Measurements from ENCODE around the gene ACSL3.

The ACSL3 gene

GRCh38 chr2:222879604-222879933 lies 18.7 kb downstream of the ACSL3 start:
- DNase-seq (ENCODE audit: low read depth in 2 of 2) = no peak

GRCh38 chr2:222882484-222882928 lies 21.7 kb downstream of the ACSL3 start:
- no peak for DNase-seq (ENCODE audit: low read depth in 2 of 2)

- no peak for DNase-seq (ENCODE audit: low read depth in 2 of 2)
Measured at GRCh38 chr2:222883420-222883819, 22.6 kb downstream of the ACSL3 start.

GRCh38 chr2:222884114-222884771 lies 23.4 kb downstream of the ACSL3 start:
- DNase-seq (ENCODE audit: low read depth in 2 of 2) = no peak

GRCh38 chr2:222884805-222885424 lies 24.1 kb downstream of the ACSL3 start:
- no peak for DNase-seq (ENCODE audit: low read depth in 2 of 2)

GRCh38 chr2:222887124-222887523 lies 26.3 kb downstream of the ACSL3 start:
- no peak for DNase-seq (ENCODE audit: low read depth in 2 of 2)

GRCh38 chr2:222888716-222889115 lies 27.9 kb downstream of the ACSL3 start:
- DNase-seq (ENCODE audit: low read depth in 2 of 2) = no peak

- DNase-seq (ENCODE audit: low read depth in 2 of 2) = no peak
Measured at GRCh38 chr2:222891890-222892289, 31.1 kb downstream of the ACSL3 start.

GRCh38 chr2:222892321-222892720 lies 31.5 kb downstream of the ACSL3 start:
- DNase-seq (ENCODE audit: low read depth in 2 of 2) = no peak

- no peak for DNase-seq (ENCODE audit: low read depth in 2 of 2)
Measured at GRCh38 chr2:222892761-222893160, 31.9 kb downstream of the ACSL3 start.

GRCh38 chr2:222893716-222894115 lies 32.9 kb downstream of the ACSL3 start:
- DNase-seq (ENCODE audit: low read depth in 2 of 2) = no peak

- no peak for DNase-seq (ENCODE audit: low read depth in 2 of 2)
Measured at GRCh38 chr2:222895144-222895543, 34.3 kb downstream of the ACSL3 start.

- no peak for DNase-seq (ENCODE audit: low read depth in 2 of 2)
Measured at GRCh38 chr2:222897898-222898297, 37.1 kb downstream of the ACSL3 start.

- no peak for DNase-seq (ENCODE audit: low read depth in 2 of 2)
Measured at GRCh38 chr2:222899413-222900181, 38.8 kb downstream of the ACSL3 start.

- DNase-seq (ENCODE audit: low read depth in 2 of 2) = no peak
Measured at GRCh38 chr2:222900354-222900753, 39.5 kb downstream of the ACSL3 start.

GRCh38 chr2:222902660-222903059 lies 41.8 kb downstream of the ACSL3 start:
- DNase-seq (ENCODE audit: low read depth in 2 of 2) = no peak

GRCh38 chr2:222903234-222904220 lies 42.7 kb downstream of the ACSL3 start:
- DNase-seq (ENCODE audit: low read depth in 2 of 2) = no peak

GRCh38 chr2:222904557-222905258 lies 43.9 kb downstream of the ACSL3 start:
- DNase-seq (ENCODE audit: low read depth in 2 of 2) = no peak

GRCh38 chr2:222907048-222907447 lies 46.2 kb downstream of the ACSL3 start:
- no peak for DNase-seq (ENCODE audit: low read depth in 2 of 2)

GRCh38 chr2:222907790-222908441 lies 47.1 kb downstream of the ACSL3 start:
- no peak for DNase-seq (ENCODE audit: low read depth in 2 of 2)

- DNase-seq (ENCODE audit: low read depth in 2 of 2) = no peak
Measured at GRCh38 chr2:222909286-222909685, 48.5 kb downstream of the ACSL3 start.

Data from stimulated activated CD8-positive, alpha-beta memory T cell treated with anti-CD3 and anti-CD28 coated beads, Interleukin-2, amount 100 ng/mL, for 1 hour (primary cell).